ES-I3 (cell line): ENCODE measurements around the gene TRIM39.
"Not testable (repeated sequence)": the region's sequence is repeated elsewhere in the genome, so short reads cannot be mapped to it uniquely, and the experiment has no call there.

ENCODE experiments used
- H3K36me3 ChIP-seq: 2 replicates; pipeline ENCODE4 v1.6.1; 2013; ENCODE audit warnings: mild to moderate bottlenecking, low read length, control low read depth, moderate library complexity; ENCODE audit not compliant: insufficient read depth
- H3K4me1 ChIP-seq: 2 replicates; pipeline ENCODE4 v1.6.1; 2013; ENCODE audit warnings: mild to moderate bottlenecking, control low read depth, low read length; ENCODE audit not compliant: insufficient read depth
- H3K9ac ChIP-seq: 2 replicates; pipeline ENCODE4 v1.6.1; 2013; ENCODE audit warnings: low read depth, mild to moderate bottlenecking, low read length, moderate library complexity
- H3K9me3 ChIP-seq: 2 replicates; pipeline ENCODE4 v1.6.1; 2013; ENCODE audit warnings: mild to moderate bottlenecking, low read length, moderate library complexity; ENCODE audit not compliant: control insufficient read depth, insufficient read depth

Gene TRIM39

GRCh38 chr6:30363459-30363858 lies 36.7 kb downstream of the TRIM39 start:
- Histone ChIP-seq H3K9me3 (no peaks in the 10 kb centered on the region), H3K36me3 (no peaks in the 10 kb centered on the region), H3K9ac (no peak overlapping the region), H3K4me1 (no peaks in the 10 kb centered on the region)

DNA sequence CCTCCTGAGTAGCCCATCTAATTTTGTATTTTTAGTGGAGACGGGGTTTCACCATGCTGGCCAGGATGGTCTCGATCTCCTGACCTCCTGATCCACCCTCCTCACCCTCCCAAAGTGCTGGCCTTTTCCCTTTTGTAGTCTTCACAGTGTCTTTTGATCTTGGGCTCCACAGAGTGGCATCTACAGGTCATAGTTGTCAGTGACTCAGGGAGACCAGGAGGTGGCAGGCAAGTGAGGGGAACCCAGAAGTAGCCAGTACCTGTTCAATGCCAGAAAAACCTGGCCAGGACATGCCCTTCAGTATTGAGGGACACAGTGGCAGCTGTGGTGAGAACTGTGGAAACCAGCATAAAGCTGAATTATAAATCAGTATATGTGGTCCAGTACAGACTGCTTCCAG lies 37.9 kb downstream of the TRIM39 start:
- no peaks in the 10 kb centered on the region for H3K9me3 ChIP-seq
- no peaks in the 10 kb centered on the region for H3K36me3 ChIP-seq
- no peak overlapping the region for H3K9ac ChIP-seq
- no peaks in the 10 kb centered on the region for H3K4me1 ChIP-seq

DNA sequence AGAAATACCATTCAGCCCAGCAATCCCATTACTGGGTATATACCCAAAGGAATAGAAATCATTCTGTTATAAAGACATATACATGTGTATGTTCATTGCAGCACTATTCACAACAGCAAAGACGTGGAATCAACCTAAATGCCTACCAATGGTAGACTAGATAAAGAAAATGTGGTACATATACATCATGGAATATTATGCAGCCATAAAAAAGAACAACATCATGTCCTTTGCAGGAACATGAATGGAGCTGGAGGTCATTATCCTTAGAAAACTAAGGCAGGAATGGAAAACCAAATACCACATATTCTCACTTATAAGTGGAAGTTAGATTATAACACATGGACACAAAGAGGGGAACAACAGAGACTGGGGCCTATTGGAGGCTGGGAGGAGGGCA lies 42.6 kb downstream of the TRIM39 start:
- H3K4me1 ChIP-seq, H3K9me3 ChIP-seq, H3K9ac ChIP-seq, H3K36me3 ChIP-seq: not testable (repeated sequence)

GRCh38 chr6:30378290-30378937 lies 51.7 kb downstream of the TRIM39 start:
- no peaks in the 10 kb centered on the region for H3K9me3 ChIP-seq
- H3K9ac ChIP-seq, result no peak overlapping the region
- H3K36me3 ChIP-seq, result no peaks in the 10 kb centered on the region
- no peaks in the 10 kb centered on the region for H3K4me1 ChIP-seq

GRCh38 chr6:30380464-30380863 lies 53.7 kb downstream of the TRIM39 start:
- Histone ChIP-seq H3K9me3 (no peaks in the 10 kb centered on the region), H3K36me3 (no peaks in the 10 kb centered on the region), H3K9ac (no peak overlapping the region), H3K4me1 (no peaks in the 10 kb centered on the region)

GRCh38 chr6:30386166-30386565 lies 59.4 kb downstream of the TRIM39 start:
- Histone ChIP-seq H3K9ac (no peak overlapping the region), H3K4me1 (no peaks in the 10 kb centered on the region), H3K36me3 (no peaks in the 10 kb centered on the region), H3K9me3 (no peaks in the 10 kb centered on the region)

- Histone ChIP-seq H3K36me3 (no peaks in the 10 kb centered on the region), H3K4me1 (no peaks in the 10 kb centered on the region), H3K9me3 (no peaks in the 10 kb centered on the region), H3K9ac (no peak overlapping the region)
Measured at GRCh38 chr6:30391240-30391639, 64.5 kb downstream of the TRIM39 start.
